GM12891 (cell line): ENCODE measurements around the gene TPGS2.

ENCODE experiments used
- DNase-seq: peaks from one replicate; pipeline ENCODE4 v3.0.0; 2011; ENCODE audit warnings: low spot score; ENCODE audit not compliant: insufficient read length
- FAIRE-seq: peaks from 2 replicates; lab custom pipeline; 2011; peaks lifted over from hg19 to GRCh38; lab: Jason Lieb, UNC
- PAX5 ChIP-seq: IDR thresholded peaks from 2 replicates; pipeline ENCODE4 v1.6.1; 2011; ENCODE audit warnings: low read length, moderate library complexity, mild to moderate bottlenecking; ENCODE audit not compliant: insufficient read depth, severe bottlenecking
- POLR2A ChIP-seq: IDR thresholded peaks from 2 replicates; pipeline ENCODE4 v1.6.1; 2011; ENCODE audit warnings: low read depth, low read length, control low read depth
- POLR2AphosphoS5 ChIP-seq: IDR thresholded peaks from 2 replicates; pipeline ENCODE4 v1.6.1; 2011; ENCODE audit warnings: low read depth, low read length, control low read depth
- POU2F2 ChIP-seq: IDR thresholded peaks from 2 replicates; pipeline ENCODE4 v1.6.1; 2011; ENCODE audit warnings: low read depth, mild to moderate bottlenecking, control low read depth, low read length, moderate library complexity
- SPI1 ChIP-seq: IDR thresholded peaks from 2 replicates; pipeline ENCODE4 v1.6.1; 2011; ENCODE audit warnings: low read depth, low read length, control low read depth
- TAF1 ChIP-seq: IDR thresholded peaks from 2 replicates; pipeline ENCODE4 v1.6.1; 2011; ENCODE audit warnings: low read depth, low read length, control low read depth

The TPGS2 gene

GRCh38 chr18:36786686-36787085 lies 42.1 kb downstream of the TPGS2 start:
- FAIRE-seq, result no peak
- TF ChIP-seq PAX5 (no peak), SPI1 (no peak), TAF1 (no peak), POLR2A (no peak), POU2F2 (no peak), POLR2AphosphoS5 (no peak)
- DNase-seq, result no peak

GRCh38 chr18:36783792-36784191 lies 45.0 kb downstream of the TPGS2 start:
- no peak for FAIRE-seq
- no peak for DNase-seq
- no peak for TF ChIP-seq POU2F2
- TF ChIP-seq TAF1, result no peak
- TF ChIP-seq SPI1, result no peak
- no peak for TF ChIP-seq POLR2AphosphoS5
- TF ChIP-seq PAX5, result no peak
- no peak for TF ChIP-seq POLR2A

DNA sequence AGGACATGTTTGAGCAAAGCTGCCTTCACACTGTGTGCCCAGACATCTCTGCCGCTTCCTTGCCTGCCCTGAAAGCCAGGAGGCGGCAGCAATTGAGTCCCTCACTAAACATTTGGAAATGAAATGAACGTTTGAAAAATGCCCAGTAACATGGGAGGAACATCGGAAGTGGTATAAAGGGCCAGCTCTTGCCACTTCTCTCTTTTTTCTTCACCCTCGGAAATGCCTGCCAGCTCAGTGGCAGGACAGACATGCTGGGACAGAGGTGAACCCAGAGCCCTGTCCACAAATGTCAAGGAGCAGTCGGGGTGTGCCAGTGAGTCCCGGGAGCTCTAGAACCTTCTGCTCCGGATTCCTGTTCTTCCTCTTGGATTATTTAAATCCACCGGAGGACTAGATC lies 46.1 kb downstream of the TPGS2 start:
- TF ChIP-seq POLR2A, result no peak
- no peak for FAIRE-seq
- DNase-seq, result no peak

DNA sequence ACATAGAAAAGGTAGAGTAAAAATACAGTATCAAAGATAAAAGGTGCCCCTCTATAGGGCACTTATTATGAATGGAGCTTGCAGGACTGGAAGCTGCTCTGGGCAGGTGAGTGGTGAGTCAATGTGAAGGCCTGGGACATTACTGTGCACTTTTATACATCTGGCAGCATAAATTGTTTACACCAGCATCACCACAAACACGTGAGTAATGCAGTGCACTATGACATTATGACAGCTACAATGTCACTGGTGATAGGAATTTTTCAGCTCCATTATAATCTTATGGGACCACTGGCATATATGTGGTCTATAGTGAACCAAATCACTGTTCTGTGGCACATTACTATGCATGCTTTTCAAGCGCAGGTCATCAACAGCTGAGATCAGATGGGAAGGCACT lies 48.1 kb downstream of the TPGS2 start:
- DNase-seq (no peak), FAIRE-seq (no peak)
- TF ChIP-seq POU2F2 (no peak), POLR2AphosphoS5 (no peak), TAF1 (no peak), POLR2A (no peak), SPI1 (no peak), PAX5 (no peak)

DNA sequence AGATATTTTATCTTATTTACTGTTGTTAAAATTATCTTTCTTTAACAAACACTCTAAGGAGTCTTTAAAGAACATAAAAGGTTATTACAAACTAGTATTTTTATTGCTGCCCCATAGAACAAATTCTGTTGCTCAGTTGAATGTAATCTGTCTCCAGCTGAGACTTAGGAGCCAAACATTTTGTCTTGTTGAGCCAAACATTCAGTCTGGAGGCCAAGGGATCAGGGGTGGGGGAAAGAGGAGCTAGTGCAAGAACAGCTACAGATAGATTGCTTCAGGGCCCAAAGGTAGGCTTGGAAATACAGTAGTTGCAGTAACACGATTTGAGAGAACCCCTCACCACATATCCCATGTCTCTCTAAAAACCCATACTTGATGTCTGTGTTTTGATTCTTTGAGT lies 51.2 kb downstream of the TPGS2 start:
- TF ChIP-seq POLR2AphosphoS5, result no peak
- no peak for TF ChIP-seq PAX5
- no peak for TF ChIP-seq POU2F2
- no peak for TF ChIP-seq TAF1
- TF ChIP-seq POLR2A, result no peak
- TF ChIP-seq SPI1, result no peak
- DNase-seq, result no peak
- FAIRE-seq, result no peak

DNA sequence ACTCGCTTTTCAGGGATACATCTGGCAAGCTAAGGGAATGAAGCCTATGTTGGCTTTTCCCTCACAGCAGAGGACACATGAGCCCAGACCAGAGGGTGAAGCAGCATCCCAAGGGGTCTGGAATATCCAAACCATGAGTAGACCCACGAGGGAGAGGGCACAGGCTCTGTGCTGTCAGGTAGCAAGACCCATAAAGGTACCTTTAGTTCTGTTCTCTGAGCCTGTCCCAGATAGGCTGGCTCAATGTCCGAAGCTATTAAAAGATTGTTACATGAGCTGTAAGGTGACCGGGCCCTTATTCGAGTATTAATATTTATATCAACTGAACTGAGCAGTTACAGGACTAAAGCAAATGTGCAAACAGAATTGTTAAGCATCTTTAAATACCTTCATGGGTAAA lies 52.2 kb downstream of the TPGS2 start:
- DNase-seq (no peak), FAIRE-seq (no peak)
- TF ChIP-seq POLR2AphosphoS5 (no peak), POLR2A (no peak), POU2F2 (no peak), PAX5 (no peak), SPI1 (no peak), TAF1 (no peak)

DNA sequence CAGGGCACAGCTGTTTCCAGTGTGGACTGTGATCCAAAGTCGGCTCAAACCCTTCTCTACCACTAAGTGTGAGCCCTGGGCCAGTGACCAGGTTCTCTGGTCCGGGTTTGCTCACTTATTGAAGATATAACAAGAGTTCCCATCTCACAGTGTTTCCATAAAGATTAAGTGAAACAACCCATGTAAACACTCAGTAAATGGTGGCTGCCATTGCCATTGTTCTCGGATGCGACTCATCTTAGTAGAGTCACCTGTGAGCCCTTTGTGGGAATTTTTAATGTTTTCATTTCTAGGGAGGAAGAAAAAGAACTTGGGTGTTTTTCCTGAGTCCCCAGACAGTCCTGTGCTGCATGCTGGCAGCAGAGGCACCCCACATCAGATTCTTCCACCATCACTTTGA lies 53.4 kb downstream of the TPGS2 start:
- no peak for FAIRE-seq
- TF ChIP-seq POU2F2, result no peak
- no peak for TF ChIP-seq TAF1
- no peak for TF ChIP-seq POLR2A
- TF ChIP-seq PAX5, result no peak
- no peak for DNase-seq

- no peak for DNase-seq
- FAIRE-seq, result no peak
- no peak for TF ChIP-seq SPI1
- TF ChIP-seq POU2F2, result no peak
- no peak for TF ChIP-seq POLR2A
- no peak for TF ChIP-seq TAF1
- no peak for TF ChIP-seq PAX5
- TF ChIP-seq POLR2AphosphoS5, result no peak
These were observed 56.5 kb downstream of the TPGS2 start for GRCh38 chr18:36772241-36772723.

- FAIRE-seq, result no peak
- TF ChIP-seq POLR2A, result no peak
- TF ChIP-seq TAF1, result no peak
- TF ChIP-seq SPI1, result no peak
- TF ChIP-seq POU2F2, result no peak
- DNase-seq, result no peak
These were observed 57.6 kb downstream of the TPGS2 start for GRCh38 chr18:36771245-36771644.

DNA sequence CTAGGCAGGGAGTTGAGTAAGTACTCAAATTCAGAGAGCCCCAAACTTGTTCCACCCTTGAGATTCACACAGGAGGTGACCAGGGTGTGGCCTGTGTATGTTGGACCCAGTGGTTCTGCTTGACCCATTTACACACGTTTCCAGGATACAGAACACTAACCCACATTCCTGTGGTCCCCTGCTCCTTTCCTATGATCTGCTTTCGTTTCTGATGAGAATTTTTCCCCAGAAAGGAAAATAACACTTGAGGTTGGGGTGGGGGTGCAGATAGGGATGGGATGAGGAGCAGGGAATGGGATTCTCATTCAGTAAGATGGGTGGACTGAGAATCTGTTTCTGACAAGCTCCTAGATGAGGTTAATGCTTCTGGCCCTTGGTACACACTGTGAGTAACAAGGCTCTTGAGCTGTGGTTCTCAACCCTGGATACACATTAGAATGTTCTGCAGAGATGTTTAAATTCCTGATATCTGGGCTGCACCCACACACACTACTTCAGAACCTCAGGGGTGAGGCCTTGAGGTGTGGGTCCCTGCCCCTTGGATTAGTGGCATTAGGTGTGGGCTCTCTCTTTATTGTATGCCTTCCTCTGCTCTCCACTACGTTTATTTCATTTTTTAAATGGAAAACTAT lies 58.4 kb downstream of the TPGS2 start:
- TF ChIP-seq POLR2AphosphoS5 (no peak), POU2F2 (no peak), SPI1 (no peak), POLR2A (no peak), PAX5 (no peak), TAF1 (no peak)
- no peak for DNase-seq
- no peak for FAIRE-seq
